Measurements from ENCODE around the gene UNKL. TPM values are rescaled to one million over a fixed set of nuclear protein-coding genes. Genes with fewer than 3 reads are reported as not detected.

The UNKL gene
- total RNA-seq, 1 experiment from 2014 or later = 31.6 TPM

DNA sequence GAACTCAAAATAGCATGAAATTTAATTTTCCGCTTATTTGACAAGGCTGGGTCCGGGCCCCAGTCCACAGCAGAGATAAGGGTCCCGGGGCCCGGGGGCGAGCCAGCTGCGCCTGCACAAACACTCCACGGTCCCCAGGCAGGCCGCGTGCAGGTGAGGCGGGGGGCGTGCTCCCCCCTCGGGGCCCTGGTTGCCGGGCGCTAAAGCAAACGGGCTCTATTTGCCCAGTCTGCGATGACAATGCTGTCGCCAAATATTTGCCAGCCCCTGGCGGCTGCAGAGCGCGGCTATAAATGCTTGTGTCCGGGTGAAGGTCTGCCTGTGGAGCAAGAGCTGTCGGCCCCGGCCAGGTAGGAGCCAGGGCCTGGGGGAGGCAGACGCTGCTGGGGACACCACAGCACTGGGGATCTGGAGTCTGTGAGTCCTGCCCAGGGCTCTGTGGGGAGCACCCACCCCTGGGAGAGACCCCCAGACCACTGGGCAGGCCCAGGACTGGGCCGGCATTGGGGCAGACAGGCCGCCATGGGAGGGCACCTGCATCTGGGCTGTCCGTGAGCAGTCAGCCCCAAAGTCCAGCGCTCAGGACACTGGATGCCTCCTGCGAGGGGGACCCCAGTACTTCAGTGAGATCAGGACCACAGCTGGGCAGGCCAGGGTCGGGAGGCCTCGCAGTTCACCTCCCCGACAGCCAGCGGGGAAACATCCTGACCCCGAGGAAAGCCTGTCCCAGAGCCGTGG is 16.4 kb upstream of the UNKL start, which contains the start of gene PERCC1:
TSS of gene PERCC1 (plus strand) at position 320 of the 738 bp plus-strand sequence. CDS start 1,516 bp downstream, outside the sequence.
- DNase-seq (ENCODE audit: low spot score) = no peak

DNA sequence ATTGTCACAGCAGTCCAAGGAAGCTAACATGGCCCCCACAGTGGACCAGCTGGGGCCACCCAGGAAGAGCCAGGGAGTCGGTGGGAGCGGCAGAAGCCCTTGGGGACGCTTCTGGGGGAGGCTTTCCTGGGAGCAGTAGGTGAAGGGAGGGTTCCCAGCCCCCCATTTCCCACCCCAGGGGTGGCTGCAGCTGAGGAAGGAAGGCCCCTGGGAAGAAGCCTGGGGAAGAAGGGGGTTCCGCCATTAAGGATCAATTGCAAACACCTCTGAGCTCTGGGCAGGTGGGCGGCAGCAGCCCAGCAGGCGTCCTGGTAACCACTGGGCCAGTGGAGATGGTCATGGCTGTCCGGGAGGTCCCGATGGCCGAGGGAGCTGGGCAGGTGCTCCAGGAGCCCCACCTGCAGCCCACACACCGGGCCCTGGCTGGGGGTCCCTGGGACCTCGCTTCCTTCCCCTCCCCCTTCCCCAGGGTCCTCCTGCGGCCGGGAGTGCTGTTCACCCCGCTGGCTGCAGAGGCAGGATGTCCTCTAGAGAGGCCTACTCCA is 15.8 kb upstream of the UNKL start:
- no peak for DNase-seq (ENCODE audit: low spot score)

DNA sequence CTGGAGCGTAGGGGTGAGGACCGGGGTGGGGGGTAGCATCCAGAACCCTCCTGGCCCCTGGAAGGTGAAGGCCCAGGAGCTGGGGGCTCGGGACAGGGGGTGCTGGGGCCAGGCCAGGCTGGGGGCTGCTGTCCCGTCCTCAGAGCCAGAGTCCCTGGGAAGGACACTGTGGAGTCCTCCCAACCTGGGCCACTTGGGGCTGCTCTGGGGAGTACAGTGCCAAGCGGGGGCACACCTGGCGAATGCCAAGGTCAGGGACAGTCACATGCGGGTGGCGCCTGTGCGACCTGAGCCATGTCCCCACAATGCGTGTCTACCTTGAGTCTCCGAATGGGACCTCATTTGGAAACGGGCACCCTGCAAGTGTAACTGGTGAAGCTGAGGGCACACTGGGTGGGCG is 15.1 kb upstream of the UNKL start:
- DNase-seq (ENCODE audit: low spot score) = no peak

DNA sequence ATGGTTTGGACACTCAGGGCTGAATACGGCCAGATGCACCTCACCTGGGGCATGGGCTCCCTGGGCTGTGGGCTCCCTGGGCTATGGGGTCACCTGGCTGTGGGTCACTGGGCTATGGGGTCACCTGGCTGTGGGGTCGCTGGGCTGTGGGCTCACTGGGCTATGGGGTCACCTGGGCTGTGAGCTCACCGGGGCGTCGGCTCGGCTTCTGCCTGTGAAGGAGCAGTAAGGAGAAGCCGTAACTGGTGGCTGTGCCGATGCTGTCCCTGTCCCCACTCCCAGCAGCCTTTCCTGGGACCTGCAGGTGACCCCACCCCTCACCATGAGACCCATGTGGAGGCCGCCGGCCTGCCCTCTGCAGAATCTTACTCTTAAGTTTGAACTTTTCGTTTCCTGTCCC is 14.5 kb upstream of the UNKL start:
- DNase-seq (ENCODE audit: low spot score) = no peak

DNA sequence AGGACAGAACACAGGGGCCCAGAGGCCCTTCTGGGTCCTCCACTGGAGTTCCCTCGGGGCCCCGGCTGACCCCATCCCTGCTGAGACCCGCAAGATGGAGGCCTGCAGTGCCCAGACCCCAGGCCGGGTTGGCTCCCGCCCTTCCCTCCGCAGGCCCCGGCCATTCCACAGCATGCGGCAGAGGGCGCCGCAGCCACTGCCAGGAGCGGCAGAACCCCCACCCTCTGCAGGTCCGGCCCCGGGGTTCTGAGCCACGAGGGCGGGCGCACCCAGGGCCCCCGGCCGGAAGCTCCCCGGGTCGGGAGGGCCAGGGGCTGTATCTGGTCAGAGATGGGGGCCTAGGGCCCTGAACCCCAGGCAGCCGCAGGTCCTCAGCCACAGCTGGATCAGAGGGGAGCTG is 14.0 kb upstream of the UNKL start:
- DNase-seq (ENCODE audit: low spot score) = no peak

DNA sequence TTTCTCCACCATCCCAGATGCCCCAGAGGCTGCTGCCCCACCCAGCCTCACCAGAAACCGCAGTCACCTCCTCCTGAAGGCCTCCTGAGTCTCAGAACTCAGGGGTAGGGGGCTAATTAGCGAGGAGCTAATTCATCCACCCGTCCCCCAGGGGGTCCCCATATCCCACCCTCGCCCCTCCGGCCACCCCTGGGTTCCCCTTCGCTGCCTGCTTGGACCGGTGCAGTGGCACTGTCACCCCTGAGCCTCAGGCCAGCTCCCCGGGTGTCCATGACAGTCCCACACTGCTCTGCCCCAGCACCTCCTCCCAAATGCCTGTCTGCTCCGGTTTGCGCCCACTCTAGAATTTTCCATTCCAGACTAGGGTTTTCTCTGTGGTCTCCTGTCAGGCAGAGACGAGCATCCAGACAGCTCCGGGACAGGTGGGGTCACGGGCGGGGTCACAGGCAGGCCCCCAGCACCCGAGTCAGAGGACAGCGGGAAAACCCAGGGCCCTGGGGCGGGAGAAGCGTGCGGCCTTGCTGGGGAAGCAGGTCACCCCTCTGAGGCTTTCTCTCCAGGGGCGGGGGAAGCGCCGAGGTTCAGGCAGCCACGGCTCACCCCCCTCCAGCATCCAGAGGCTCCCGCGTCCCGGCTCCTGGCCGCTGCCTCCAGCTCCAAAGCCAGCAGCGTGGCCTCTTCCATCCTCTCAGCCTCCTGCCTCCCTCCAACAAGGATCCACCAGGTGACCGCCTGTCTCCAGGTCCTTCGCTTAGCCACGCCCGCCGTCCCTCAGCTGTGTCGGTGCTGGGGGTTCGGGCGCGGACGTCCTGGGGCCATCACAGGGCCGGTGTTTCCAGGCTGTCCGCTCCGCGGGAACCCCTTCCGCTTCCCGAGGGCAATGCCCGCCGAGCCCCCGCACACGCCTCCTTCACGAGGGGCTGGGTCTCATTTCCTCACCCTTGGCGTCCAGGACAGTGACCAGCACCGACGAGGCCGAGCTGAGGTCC is 13.3 kb upstream of the UNKL start:
- DNase-seq (ENCODE audit: low spot score) = no peak

DNA sequence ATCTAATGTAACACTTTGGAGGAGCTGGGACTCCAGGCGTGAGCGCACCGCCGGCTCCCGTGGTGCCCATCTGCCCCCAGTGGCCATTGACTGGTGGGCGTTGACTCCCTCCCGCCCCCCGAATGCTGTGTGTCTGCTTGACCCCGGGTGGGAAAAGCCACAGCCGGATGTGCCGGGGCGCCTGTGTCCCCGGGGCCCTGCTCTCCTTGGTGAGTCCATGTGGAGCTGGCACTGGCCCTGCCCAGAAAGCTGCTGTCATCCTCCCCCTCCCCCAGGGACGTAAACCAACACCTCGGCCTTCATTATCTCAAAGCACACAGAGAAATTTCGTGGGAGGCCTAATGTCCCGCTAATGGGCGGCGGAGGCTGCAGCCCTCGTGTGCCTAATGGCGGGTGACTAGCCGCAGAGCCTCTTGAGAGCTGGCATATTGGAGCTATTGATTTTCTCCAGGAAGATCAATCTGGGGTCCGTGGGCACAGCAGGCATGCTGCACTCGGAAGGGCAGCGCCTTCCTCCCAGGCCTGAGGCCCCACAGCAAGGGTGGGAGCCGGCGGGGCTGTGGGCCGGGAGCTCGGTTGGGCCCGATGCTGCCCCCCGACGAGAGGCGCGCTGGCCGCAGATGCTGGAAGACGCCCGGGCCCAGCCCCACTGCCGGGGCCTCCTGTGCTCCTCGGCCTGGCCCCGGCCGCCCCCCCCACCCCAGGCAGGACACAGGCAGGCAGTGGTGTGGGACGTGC is 12.4 kb upstream of the UNKL start:
- DNase-seq (ENCODE audit: low spot score) = no peak

DNA sequence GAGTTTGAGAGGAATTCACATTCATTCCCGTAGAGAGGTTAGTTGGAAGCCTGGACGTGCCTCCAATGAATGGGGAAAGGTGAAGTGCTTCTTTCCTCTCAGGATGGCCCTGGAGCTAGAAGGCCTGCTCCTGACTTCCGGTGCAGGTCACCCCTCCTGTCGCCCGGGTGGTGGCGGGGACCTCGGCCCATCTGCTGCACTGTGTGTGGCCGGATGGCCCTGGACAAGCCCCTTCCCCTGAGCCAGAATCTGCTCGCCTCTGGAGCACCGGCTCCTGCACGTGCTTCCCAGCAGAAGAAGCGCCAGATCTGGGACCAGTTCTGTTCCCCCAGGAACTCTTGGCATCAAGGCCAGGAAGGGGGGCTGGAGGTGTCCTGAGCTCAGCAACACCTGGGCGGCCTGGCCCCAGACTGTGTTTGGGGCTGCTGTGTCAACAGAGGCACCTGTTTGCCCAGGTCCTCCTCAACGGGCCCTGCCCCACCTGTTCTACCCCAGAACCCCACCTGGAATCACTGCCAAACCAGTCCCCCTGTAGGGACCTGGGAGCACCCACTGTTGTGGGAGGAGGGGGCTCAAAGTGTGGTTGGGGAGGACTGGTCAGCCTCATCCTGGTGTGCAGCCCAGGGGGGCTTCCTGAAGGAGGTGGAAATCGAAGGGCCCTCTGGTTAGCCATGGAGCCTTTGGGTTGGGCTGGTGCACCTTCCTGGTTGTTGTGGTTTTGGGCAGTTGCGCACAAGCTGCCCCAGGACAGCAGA is 11.3 kb upstream of the UNKL start:
- no peak for DNase-seq (ENCODE audit: low spot score)

DNA sequence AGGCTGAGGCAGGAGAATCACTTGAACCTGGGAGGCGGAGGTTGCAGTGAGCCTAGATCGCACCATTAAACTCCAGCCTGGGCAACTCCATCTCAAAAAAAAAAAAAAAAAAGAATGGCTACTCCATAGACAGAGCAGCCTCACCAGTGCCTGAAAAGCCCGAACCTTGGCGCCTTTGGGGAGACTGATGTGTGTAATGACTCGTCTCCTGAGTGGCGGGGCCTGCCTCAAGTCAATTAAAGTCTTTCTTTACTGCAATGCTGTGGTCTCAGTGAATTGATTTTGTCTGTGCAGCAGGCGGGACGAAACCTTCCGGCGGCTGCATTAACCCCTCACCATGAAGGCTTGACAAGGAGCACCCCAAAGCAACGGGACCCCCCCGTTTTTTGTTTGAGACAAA is 9.5 kb upstream of the UNKL start:
- no peak for DNase-seq (ENCODE audit: low spot score)

DNA sequence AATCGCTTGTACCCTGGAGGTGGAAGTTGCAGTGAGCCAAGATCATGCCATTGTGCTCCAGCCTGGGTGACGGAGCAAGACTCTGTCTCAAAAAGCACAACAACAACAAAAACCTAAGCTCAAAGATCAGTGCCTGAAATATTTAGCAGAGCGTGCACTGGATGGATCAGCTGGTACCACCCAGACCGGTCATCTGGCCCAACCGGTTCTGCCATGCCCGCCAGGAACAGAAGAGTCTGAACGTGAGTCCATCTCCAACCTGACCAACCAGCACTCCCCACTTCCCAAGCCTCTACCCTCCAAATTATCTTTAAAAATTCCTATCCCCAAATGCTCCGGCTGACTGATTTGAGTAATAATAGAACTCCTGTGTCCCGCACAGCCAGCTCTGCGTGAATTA is 7.6 kb upstream of the UNKL start:
- DNase-seq (ENCODE audit: low spot score) = no peak

DNA sequence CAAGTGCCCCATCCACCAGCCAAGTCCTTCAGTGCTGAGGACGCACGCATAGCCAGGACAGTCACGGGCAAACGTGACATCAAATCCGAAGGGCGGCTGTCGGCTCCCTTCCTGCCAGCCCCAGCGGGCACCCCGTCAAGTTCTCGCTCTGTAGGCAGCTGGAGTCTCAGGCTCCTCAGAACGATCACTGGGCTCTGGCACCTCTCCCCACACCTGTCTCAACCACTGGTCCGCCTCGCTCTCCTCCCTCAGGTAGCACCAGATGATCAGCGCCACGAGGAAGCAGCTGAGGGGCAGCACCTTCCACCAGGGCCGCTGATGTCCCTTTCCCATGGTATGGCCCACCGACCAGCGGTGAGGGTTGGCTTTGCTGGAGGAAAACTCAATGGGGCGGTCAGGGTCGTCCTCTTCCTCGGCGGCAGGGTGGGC is 5.6 kb upstream of the UNKL start:
- DNase-seq (ENCODE audit: low spot score) = no peak

DNA sequence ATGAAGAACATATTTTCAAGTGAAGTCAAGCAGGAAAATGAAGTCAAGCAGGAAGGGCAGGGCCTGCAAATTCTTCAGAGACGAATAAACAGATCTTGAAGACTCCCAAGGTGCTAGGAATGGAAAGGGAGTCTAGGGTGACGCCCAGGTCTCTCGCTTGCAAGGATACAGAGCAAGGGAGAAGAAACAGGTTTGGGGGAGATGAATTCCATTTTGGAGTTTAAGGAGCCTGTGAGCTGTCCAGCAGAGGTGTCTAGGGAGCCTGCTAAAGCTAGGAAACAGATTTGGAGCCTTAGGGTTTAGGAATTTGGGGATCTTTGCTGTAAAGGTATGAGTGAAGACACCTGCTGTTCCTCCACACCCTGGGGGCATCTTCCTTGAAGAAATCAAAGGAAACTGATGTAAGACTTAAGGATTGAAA is 2.0 kb upstream of the UNKL start:
- no peak for DNase-seq (ENCODE audit: low spot score)

DNA sequence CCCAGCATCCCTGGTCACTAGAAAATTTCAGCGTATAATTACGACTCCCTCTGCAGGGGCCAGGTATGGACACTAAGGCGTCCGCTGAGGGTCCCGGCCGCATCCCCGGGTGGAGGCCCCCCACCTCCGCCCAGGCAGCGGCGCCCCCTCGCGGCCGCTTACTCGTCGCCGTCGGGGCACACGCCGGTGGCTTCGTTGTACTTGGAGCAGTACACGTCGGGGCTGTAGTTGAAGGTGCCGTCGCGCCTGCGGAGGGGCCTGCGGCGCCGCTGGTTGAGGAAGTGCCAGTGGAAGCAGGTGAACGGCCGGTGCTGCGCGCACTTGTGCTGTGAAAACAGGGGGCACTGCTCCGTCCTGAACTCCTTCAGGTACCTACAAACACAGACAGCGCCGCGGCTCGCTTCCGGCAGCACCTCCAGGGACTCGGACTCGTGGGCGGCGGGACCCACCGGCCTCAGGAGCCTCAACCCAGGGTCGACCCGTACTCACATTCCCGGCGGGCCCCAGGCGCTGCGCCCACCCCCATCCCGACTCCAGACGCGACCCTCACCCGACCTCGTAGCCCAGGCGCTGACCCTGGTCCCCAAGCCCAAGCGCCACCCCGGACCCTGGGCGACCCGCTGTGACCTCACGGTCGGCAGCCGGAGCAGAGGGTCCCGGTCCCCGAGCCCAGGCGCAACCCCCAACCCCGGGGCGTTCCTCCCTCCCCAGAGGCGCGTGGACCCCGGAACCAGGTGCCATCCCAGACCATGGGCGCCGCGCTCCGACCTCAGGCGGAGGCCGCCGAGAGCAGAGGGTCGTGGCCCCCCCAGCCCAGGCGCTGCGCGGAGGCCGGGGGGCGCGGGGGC is 596 bp downstream of the UNKL start:
- DNase-seq (ENCODE audit: low spot score) = no peak

DNA sequence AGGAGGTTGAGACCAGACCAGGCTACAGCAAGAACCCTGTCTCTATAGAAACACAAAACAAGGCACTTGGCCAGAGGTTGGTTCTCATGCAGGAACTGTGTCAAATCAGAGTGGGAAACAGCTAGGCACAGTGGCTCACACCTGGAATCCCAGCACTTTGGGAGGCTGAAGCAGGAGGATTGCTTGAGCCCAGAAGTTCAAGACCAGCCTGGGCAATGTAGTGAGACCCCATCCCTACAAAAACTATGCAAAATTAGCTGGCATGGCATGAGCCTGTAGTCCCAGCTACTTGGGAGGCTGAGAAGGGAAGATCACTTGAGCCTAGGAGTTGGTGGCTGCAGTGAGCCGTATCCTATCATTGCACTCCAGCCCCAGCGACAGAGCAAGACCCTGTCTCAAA is 1.7 kb downstream of the UNKL start:
- no peak for DNase-seq (ENCODE audit: low spot score)

DNA sequence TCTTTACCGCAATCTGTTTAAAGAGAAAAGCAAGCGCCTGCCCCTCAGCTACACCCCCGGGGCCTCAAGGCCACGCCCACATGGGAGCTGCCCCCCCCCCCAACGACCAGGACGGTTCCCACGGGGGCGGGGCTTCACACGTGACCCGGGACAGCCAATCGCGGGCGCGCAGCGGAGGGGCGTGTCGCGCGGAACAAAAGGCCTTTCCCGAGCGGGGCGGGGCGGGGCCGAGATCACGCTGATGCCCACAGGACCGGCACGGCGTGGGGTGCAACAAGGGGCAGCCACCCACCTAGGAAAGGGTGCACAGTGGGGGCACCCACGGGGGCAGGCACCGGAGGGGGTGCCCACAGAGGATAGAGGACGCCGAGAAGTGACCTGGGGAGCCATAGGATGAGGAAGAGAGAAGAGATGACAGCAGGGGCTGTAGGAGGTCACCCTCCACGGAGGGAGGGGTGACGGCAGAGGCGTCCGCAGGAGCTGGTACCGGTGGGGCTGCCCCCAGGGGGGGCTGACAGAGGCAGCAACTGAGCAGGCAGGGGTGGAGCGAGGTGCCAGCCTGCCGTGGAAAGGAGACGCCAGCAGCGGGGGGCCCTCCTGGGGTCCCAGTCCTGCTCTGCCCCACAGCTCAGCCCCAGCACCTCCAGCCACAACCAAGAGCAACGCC is 6.2 kb downstream of the UNKL start:
- DNase-seq (ENCODE audit: low spot score) = peak; percentile 75

DNA sequence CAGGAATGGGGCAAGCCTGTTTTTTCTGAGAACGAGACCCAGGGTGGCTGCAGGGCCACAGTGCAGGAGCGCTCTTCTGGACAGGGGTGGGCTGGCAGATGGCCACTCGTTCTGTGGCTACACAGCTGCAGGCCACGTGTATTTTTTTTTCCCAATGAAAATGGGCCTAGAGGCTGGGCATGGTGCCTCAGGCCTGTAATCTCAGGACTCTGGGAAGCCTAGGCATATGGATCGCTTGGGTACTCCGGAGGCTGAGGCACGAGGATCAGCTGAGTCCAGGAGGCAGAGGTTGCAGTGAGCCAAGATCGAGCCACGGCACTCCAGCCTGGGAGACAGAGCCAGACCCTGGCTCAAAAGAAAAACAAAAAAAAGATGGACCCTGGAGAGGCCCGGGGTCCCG is 6.8 kb downstream of the UNKL start:
- DNase-seq (ENCODE audit: low spot score) = no peak

DNA sequence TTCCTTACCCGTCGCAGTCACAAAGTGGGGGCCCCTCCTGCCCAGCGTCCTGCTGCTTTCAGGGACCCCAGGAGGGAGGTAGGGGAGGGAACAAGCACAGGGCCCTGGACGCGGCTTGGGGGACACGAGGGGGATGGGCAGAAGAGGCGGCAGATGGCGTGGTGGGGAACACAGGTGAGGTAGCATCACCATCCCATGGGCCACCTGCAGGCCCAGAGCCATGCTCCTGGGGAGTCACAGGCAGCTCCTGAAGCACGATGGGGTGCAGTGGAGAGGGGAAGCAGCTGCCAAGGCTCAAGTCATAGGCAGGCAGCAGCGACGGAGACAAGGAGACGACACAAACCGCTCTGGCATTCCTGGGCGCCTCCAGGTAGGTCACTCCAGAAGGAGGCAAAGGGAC is 10.8 kb downstream of the UNKL start:
- no peak for DNase-seq (ENCODE audit: low spot score)

DNA sequence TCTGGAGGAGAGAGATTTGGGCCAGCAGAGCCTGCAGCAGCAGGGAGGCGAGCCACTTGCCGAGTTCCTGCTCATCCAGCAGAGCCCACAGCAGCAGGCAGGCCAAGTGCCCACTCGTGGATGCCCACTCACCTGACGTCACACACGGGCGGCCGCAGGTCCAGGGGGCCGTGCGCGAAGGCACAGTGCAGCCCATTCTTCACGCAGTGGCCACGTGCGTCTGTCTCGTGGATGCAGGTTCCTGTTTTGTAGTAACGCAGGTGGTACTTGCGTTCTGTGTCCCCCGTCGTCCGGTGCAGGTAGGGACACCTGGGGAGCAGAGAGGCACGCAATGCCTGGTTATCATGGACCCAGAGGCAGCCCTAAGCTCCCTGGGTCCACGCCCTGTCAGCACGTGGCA is 11.5 kb downstream of the UNKL start:
- DNase-seq (ENCODE audit: low spot score) = no peak

DNA sequence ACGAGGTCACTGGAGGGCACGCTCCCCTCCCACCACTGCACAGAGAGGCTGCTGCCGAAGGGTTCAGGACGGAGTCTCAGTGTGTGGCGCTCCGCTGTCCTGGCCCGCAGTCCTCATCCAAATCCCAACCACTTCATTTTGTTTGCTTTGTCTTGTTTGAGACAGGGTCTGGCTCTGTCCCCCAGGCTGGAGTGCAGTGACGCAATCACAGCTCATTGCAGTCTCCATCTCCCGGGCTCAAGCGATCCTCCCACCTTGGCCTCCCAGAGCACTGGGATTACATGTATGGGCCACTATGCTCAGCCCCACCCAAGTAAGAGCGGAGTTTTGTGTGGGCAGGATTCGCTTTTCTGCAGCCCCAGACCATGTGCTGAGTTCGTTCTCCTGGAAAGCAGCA is 12.7 kb downstream of the UNKL start:
- no peak for DNase-seq (ENCODE audit: low spot score)

All from A172 (cell line).